Brain microvascular endothelial cell (primary cell): Measurements from ENCODE around the gene LRRC36.

ENCODE experiments used
- DNase-seq: peaks from one replicate; pipeline ENCODE4 v3.0.0-alpha.2; 2020
- H3K27ac ChIP-seq: fragments of 250-450 bp; sonication (Bioruptor Pico); 2 replicates; pipeline ENCODE4 v1.5.1; 2020; ENCODE audit warnings: mild to moderate bottlenecking, moderate library complexity
- H3K27me3 ChIP-seq: fragments of 250-450 bp; sonication (Bioruptor Pico); replicated peaks from 2 replicates; pipeline ENCODE4 v1.5.1; 2020; ENCODE audit warnings: mild to moderate bottlenecking
- H3K36me3 ChIP-seq: fragments of 250-450 bp; sonication (Bioruptor Pico); replicated peaks from 2 replicates; pipeline ENCODE4 v1.5.1; 2020; ENCODE audit warnings: mild to moderate bottlenecking
- H3K4me3 ChIP-seq: 2 replicates; pipeline ENCODE4 v1.5.1; 2011; ENCODE audit warnings: low read depth, mild to moderate bottlenecking, control low read depth, low read length, moderate library complexity
- in situ Hi-C: cut with HindIII; loops from 2 replicates; pipeline ENCODE4 v1.10.0; 2017; ENCODE audit warnings: low sequenced_read_pairs, low pct_ligation_motif_present
- TF ChIP-seq, protein P1 (sequence below): IDR thresholded peaks from 2 replicates; pipeline ENCODE4 v1.5.1; 2011; ENCODE audit warnings: low read depth, mild to moderate bottlenecking, moderate library complexity, low read length, control low read depth, inconsistent platforms; ENCODE audit errors: missing control alignments

LRRC36 gene

GRCh38 chr16:67398546-67399217 is 72.1 kb downstream of the LRRC36 start:
- no peak for DNase-seq
- TF ChIP-seq, protein P1, sequence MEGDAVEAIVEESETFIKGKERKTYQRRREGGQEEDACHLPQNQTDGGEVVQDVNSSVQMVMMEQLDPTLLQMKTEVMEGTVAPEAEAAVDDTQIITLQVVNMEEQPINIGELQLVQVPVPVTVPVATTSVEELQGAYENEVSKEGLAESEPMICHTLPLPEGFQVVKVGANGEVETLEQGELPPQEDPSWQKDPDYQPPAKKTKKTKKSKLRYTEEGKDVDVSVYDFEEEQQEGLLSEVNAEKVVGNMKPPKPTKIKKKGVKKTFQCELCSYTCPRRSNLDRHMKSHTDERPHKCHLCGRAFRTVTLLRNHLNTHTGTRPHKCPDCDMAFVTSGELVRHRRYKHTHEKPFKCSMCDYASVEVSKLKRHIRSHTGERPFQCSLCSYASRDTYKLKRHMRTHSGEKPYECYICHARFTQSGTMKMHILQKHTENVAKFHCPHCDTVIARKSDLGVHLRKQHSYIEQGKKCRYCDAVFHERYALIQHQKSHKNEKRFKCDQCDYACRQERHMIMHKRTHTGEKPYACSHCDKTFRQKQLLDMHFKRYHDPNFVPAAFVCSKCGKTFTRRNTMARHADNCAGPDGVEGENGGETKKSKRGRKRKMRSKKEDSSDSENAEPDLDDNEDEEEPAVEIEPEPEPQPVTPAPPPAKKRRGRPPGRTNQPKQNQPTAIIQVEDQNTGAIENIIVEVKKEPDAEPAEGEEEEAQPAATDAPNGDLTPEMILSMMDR: no peak
- H3K4me3 ChIP-seq: no peak overlapping the region
- H3K27ac ChIP-seq: no peak overlapping the region
- no peaks in the 10 kb centered on the region for H3K36me3 ChIP-seq
- peaks cover 4% of the 10 kb centered on the region for H3K27me3 ChIP-seq
- in situ Hi-C loops: no loop called here

- DNase-seq: no peak
- in situ Hi-C loops: no loop called here
- Histone ChIP-seq H3K4me3 (no peak overlapping the region), H3K27me3 (no peaks in the 10 kb centered on the region), H3K36me3 (no peaks in the 10 kb centered on the region), H3K27ac (no peak overlapping the region)
- TF ChIP-seq, protein P1: peak; percentile 80
Measured at GRCh38 chr16:67399218-67399733, 72.7 kb downstream of the LRRC36 start.

GRCh38 chr16:67399749-67400704 is 73.4 kb downstream of the LRRC36 start:
- Histone ChIP-seq H3K36me3 (no peaks in the 10 kb centered on the region), H3K27me3 (no peaks in the 10 kb centered on the region), H3K27ac (no peak overlapping the region), H3K4me3 (no peak overlapping the region)
- TF ChIP-seq, protein P1: no peak
- DNase-seq: no peak
- in situ Hi-C loops: no loop called here

DNA sequence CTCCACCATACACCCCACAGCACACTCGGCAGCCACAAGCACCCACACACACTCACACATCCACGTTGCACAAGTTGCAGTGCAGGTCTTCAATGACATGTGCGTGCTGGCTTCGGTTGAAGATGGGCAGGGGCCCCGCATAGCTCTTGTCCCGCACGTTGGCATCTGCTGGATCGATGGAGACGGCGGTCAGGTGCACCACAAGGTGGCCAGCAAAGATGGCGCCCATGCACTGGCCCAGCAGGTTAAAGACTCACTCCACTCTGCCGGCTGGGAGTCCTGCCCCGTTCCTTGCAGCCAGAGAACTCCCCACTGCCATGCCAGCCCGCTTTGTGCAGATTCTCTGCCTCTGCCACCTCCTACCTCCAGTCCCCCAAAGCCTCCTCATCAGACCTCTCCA is 74.3 kb downstream of the LRRC36 start:
- TF ChIP-seq, protein P1: no peak
- no peaks in the 10 kb centered on the region for H3K27me3 ChIP-seq
- no peak for DNase-seq
- H3K27ac ChIP-seq: no peak overlapping the region
- H3K36me3 ChIP-seq: no peaks in the 10 kb centered on the region
- in situ Hi-C loops: no loop called here
- no peak overlapping the region for H3K4me3 ChIP-seq

GRCh38 chr16:67403976-67404555 is 77.5 kb downstream of the LRRC36 start:
- in situ Hi-C loops: no loop called here
- no peak for DNase-seq
- TF ChIP-seq, protein P1: no peak
- Histone ChIP-seq H3K27ac (no peak overlapping the region), H3K36me3 (no peaks in the 10 kb centered on the region), H3K4me3 (no peak overlapping the region), H3K27me3 (no peaks in the 10 kb centered on the region)
